Neural progenitor cell (in vitro differentiated cells): ENCODE results near the gene OR2M5.

Experiments used
- CTCF ChIP-seq: fragments of 200-600 bp; sonication (generic); IDR thresholded peaks from 2 replicates; pipeline ENCODE4 v1.5.1; 2017; ENCODE audit warnings: antibody characterized with exemption, mild to moderate bottlenecking
- EZH2 ChIP-seq: fragments of 200-600 bp; sonication (generic); IDR thresholded peaks from 2 replicates; pipeline ENCODE4 v1.6.1; 2017; ENCODE audit warnings: antibody characterized with exemption, mild to moderate bottlenecking, moderate library complexity
- EZH2phosphoT487 ChIP-seq: fragments of 200-600 bp; sonication (generic); IDR thresholded peaks from 2 replicates; pipeline ENCODE4 v1.6.1; 2017; ENCODE audit warnings: antibody characterized with exemption

GRCh38 chr1:248165186-248165585 lies 20.2 kb downstream of the OR2M5 start:
- TF ChIP-seq CTCF = no peak
- no peak for TF ChIP-seq EZH2phosphoT487
- TF ChIP-seq EZH2 = no peak
